Ascending aorta (tissue), 2 donors: ENCODE measurements around the gene VWA7. TPM values are rescaled to one million over a fixed set of nuclear protein-coding genes. Genes with fewer than 3 reads are reported as not detected.

Experiments used
- DNase-seq, 2 donors: peaks; one replicate each; pipeline ENCODE4 v3.0.0-alpha.2; 2019; ENCODE audit warnings: low spot score in 2 of 2
- H3K27ac ChIP-seq, 2 donors: fragments of 200-600 bp; sonication (generic); one replicate each; pipeline ENCODE4 v1.5.1; 2016 to 2017; ENCODE audit warnings: mild to moderate bottlenecking in 1 of 2
- H3K27me3 ChIP-seq: fragments of 200-600 bp; sonication (generic); one replicate; pipeline ENCODE4 v1.5.1; 2017
- H3K36me3 ChIP-seq, 2 donors: fragments of 200-600 bp; sonication (generic); one replicate each; pipeline ENCODE4 v1.5.1; 2016
- H3K4me1 ChIP-seq, 2 donors: fragments of 200-600 bp; sonication (generic); one replicate each; pipeline ENCODE4 v1.5.1; 2016 to 2017; ENCODE audit warnings: mild to moderate bottlenecking in 1 of 2
- H3K4me3 ChIP-seq, 2 donors: fragments of 200-600 bp; sonication (generic); one replicate each; pipeline ENCODE4 v1.5.1; 2016 to 2017; ENCODE audit warnings: mild to moderate bottlenecking in 1 of 2
- H3K9me3 ChIP-seq, 2 donors: fragments of 200-600 bp; sonication (generic); one replicate each; pipeline ENCODE4 v1.5.1; 2016
- intact Hi-C: fragments of 100-400 bp; cut with DNase I; formaldehyde crosslinking; loops from one replicate; pipeline ENCODE4 v1.15.1; 2023
- total RNA-seq: library from RNA; depleted of rRNA; stranded (reverse); fragments of >200 nt; gene quantifications from one replicate; pipeline ENCODE4 v1.1.0, GENCODE V29; 2016
- TF ChIP-seq, protein P1 (sequence below), 3 experiments: fragments of 200-600 bp in 2 of 3; fragments of 450-650 bp in 1 of 3; sonication (generic) in 2 of 3; IDR thresholded peaks; one replicate each; pipeline ENCODE4 v1.5.1; 2016 to 2019; ENCODE audit warnings: antibody characterized with exemption in 3 of 3, mild to moderate bottlenecking in 1 of 3, moderate library complexity in 1 of 3

VWA7 gene
- total RNA-seq, 1 donor from 2014 or later, result not detected

DNA sequence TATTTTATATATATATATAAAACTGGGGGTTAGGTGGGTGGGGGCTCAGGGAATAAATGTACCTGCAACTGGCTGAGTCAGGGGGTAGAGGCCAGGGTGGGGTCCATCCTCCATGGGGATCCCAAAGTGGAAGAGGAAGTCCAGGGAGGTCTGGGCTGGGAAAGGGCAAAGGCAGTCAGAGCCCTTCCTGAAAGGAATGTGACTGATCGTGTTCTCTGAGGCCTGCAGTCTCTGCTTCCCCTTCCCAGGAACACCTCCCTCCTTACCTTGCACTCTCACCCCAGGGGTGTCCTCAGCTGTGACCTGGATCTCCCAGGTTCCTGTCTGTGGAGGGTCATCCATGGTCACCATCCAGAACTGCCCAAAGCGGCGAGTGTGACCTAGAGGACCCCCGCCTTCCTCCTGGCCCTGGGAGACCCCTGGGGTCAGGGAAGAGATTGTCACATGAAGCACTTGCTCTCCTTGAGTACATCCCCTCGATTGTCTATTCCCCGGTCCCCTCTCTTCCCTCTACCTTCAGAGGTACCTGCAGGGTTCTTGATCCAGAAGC is 10.0 kb downstream of the VWA7 start:
- Histone ChIP-seq H3K4me3 (no peak overlapping the region), H3K27me3 (no peaks in the 10 kb centered on the region), H3K36me3 (no peaks in the 10 kb centered on the region), H3K4me1 (no peaks in the 10 kb centered on the region), H3K27ac (no peak overlapping the region), H3K9me3 (no peaks in the 10 kb centered on the region)
- TF ChIP-seq, protein P1, sequence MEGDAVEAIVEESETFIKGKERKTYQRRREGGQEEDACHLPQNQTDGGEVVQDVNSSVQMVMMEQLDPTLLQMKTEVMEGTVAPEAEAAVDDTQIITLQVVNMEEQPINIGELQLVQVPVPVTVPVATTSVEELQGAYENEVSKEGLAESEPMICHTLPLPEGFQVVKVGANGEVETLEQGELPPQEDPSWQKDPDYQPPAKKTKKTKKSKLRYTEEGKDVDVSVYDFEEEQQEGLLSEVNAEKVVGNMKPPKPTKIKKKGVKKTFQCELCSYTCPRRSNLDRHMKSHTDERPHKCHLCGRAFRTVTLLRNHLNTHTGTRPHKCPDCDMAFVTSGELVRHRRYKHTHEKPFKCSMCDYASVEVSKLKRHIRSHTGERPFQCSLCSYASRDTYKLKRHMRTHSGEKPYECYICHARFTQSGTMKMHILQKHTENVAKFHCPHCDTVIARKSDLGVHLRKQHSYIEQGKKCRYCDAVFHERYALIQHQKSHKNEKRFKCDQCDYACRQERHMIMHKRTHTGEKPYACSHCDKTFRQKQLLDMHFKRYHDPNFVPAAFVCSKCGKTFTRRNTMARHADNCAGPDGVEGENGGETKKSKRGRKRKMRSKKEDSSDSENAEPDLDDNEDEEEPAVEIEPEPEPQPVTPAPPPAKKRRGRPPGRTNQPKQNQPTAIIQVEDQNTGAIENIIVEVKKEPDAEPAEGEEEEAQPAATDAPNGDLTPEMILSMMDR (IDR thresholded peaks at IDR 0.05), result no peak
- DNase-seq, result no peak
- intact Hi-C loops, result no loop called here

GRCh38 chr6:31765910-31766794 is 11.0 kb downstream of the VWA7 start:
- Histone ChIP-seq H3K36me3 (no peaks in the 10 kb centered on the region), H3K4me3 (peak overlapping the region; percentile 0 to 45), H3K27ac (no peak overlapping the region), H3K4me1 (no peaks in the 10 kb centered on the region), H3K27me3 (no peaks in the 10 kb centered on the region), H3K9me3 (no peaks in the 10 kb centered on the region)
- no peak for DNase-seq
- intact Hi-C loops, result no loop called here
- TF ChIP-seq, protein P1 (IDR thresholded peaks at IDR 0.05), result no peak

GRCh38 chr6:31765559-31765909 is 11.6 kb downstream of the VWA7 start:
- TF ChIP-seq, protein P1 (IDR thresholded peaks at IDR 0.05), result no peak
- no peak for DNase-seq
- intact Hi-C loops, result no loop called here
- Histone ChIP-seq H3K27ac (no peak overlapping the region), H3K4me1 (no peaks in the 10 kb centered on the region), H3K4me3 (no peak overlapping the region), H3K36me3 (no peaks in the 10 kb centered on the region), H3K9me3 (no peaks in the 10 kb centered on the region), H3K27me3 (no peaks in the 10 kb centered on the region)

DNA sequence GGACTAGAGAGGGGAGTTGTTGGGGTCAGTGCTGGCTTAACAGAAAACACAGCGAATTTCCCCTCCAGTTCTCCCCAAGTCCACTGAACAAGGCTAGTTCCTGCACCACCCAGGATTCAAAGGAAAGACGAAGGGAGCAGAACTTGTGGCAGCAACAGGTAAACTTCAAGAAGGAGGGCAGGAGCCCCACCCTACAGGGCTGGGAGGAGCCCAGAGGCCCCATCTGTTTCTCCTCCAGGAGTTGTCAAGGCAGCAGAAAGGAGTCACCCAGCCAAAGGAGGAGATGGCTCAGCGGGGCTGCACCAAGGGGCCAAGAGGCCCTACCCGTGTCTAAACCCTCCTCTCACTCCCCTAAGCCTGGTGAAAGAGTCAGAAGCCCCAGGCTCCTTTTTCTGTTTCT is 12.9 kb downstream of the VWA7 start:
- H3K27ac ChIP-seq, result no peak overlapping the region
- no peaks in the 10 kb centered on the region for H3K27me3 ChIP-seq
- no peaks in the 10 kb centered on the region for H3K9me3 ChIP-seq
- TF ChIP-seq, protein P1 (IDR thresholded peaks at IDR 0.05), result no peak
- DNase-seq, result no peak
- intact Hi-C loops, result no loop called here
- no peaks in the 10 kb centered on the region for H3K36me3 ChIP-seq
- H3K4me1 ChIP-seq, result no peaks in the 10 kb centered on the region
- H3K4me3 ChIP-seq, result no peak overlapping the region

DNA sequence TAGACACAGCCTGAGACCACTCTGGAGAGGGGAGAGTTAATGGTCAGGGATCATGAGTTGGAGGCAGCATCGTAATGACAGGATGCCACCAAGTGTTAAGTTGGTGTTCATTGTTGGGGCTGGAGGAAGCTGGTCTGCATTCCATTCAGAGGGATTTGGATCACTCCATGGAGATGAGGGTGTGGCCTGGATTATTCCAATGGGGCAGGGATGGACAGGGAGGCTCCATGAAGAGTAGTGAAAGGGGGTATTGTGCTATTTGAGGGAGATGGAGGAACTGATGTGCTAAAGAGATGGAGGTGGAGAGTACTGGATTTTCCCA is 13.5 kb downstream of the VWA7 start:
- Histone ChIP-seq H3K27me3 (no peaks in the 10 kb centered on the region), H3K4me3 (no peak overlapping the region), H3K9me3 (no peaks in the 10 kb centered on the region), H3K4me1 (no peaks in the 10 kb centered on the region), H3K27ac (no peak overlapping the region), H3K36me3 (no peaks in the 10 kb centered on the region)
- no peak for DNase-seq
- intact Hi-C loops, result no loop called here
- TF ChIP-seq, protein P1 (IDR thresholded peaks at IDR 0.05), result no peak
